ENCODE data around the gene SCN2A. TPM values are rescaled to one million over a fixed set of nuclear protein-coding genes. Genes with fewer than 3 reads are reported as not detected.

The SCN2A gene
- total and polyA plus RNA-seq, 2 donors (not counting 3 experiments of a cell fraction or from before 2014, with no cell fraction given): not detected

GRCh38 chr2:165203689-165204559 lies 35.3 kb upstream of the SCN2A start, which contains the start of gene SCN3A:
Gene SCN3A (minus strand): TSS chr2:165204050. CDS start chr2:165176394, 27,656 bp downstream.
- H4K20me1 ChIP-seq (replicated peaks; ENCODE audit: control insufficient read depth, extremely low read depth, insufficient read depth, low read length): no peaks in the 10 kb centered on the region
- H3K4me2 ChIP-seq (ENCODE audit: insufficient read depth, low read length): no peak within 1 kb of the TSS
- intact Hi-C loops (cut with micrococcal nuclease) (loop anchor here (1.0 to 5.0 kb wide), 3 partner anchors 188 to 467 kb away; no protein-coding TSS in a partner anchor), dilution Hi-C loops (cut with MboI; ENCODE audit: extremely low pct_ligation_motif_present, low sequenced_read_pairs) (no loop called here)
- ChIA-PET CTCF (interaction anchor here (0.6 to 7.3 kb wide), 66 partner anchors 8 to 1103 kb away, joined by 3 to 186 read pairs (median 3); partner anchors contain the start of genes COBLL1 and SCN2A), POLR2A (interaction anchor here (0.6 to 1.0 kb wide), 2 partner anchors 189 to 1451 kb away, joined by 3 read pairs; no protein-coding TSS in a partner anchor)
- no peaks in the 10 kb centered on the region for H3K79me2 ChIP-seq (ENCODE audit: control insufficient read depth, insufficient read depth, low read length)
- DNase-seq (ENCODE audit: low read depth, low spot score) (peak; percentile 55), FAIRE-seq (no peak)
- no peaks in the 10 kb centered on the region for H3K9me1 ChIP-seq (replicated peaks; ENCODE audit: control insufficient read depth, extremely low read depth, insufficient read depth, low read length)
- no peak within 1 kb of the TSS for H3K4me3 ChIP-seq (replicated peaks in 1 of 3; ENCODE audit: insufficient read depth in 1 of 3, low read depth in 1 of 3, low read length in 3 of 3)
- no TSS peak for BruUV-seq (replicated peaks)
- no peak within 1 kb of the TSS for H3K9ac ChIP-seq (replicated peaks; ENCODE audit: extremely low read depth, insufficient read depth, low read length)
- H3K36me3 ChIP-seq (ENCODE audit: control insufficient read depth in 2 of 2, extremely low read depth in 1 of 2, insufficient read depth in 2 of 2, low read length in 2 of 2): no peaks in the 10 kb centered on the region
- H2AFZ ChIP-seq (ENCODE audit: low read depth, low read length): no peak within 1 kb of the TSS
- H3K4me1 ChIP-seq (ENCODE audit: control insufficient read depth, extremely low read depth, insufficient read depth, low read length): no peaks in the 10 kb centered on the region
- no peak within 1 kb of the TSS for H3K27ac ChIP-seq (ENCODE audit: insufficient read depth, low read depth, low read length)
- H3K27me3 ChIP-seq (ENCODE audit: control insufficient read depth in 2 of 2, insufficient read depth in 2 of 2, low read length in 2 of 2): peaks cover 0 to 1% of the 10 kb centered on the region in 2 experiments
- TF ChIP-seq, protein P1, sequence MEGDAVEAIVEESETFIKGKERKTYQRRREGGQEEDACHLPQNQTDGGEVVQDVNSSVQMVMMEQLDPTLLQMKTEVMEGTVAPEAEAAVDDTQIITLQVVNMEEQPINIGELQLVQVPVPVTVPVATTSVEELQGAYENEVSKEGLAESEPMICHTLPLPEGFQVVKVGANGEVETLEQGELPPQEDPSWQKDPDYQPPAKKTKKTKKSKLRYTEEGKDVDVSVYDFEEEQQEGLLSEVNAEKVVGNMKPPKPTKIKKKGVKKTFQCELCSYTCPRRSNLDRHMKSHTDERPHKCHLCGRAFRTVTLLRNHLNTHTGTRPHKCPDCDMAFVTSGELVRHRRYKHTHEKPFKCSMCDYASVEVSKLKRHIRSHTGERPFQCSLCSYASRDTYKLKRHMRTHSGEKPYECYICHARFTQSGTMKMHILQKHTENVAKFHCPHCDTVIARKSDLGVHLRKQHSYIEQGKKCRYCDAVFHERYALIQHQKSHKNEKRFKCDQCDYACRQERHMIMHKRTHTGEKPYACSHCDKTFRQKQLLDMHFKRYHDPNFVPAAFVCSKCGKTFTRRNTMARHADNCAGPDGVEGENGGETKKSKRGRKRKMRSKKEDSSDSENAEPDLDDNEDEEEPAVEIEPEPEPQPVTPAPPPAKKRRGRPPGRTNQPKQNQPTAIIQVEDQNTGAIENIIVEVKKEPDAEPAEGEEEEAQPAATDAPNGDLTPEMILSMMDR (IDR thresholded peaks at IDR 0.05; ENCODE audit: extremely low read depth in 1 of 2, insufficient read depth in 1 of 2, low read depth in 1 of 2, low read length in 2 of 2): peak; percentile 65 to 69
- TF ChIP-seq GATA2 (IDR thresholded peaks at IDR 0.05; ENCODE audit: insufficient read depth, insufficient read length, low read depth, low read length) (no peak), POLR2A (IDR thresholded peaks at IDR 0.05; ENCODE audit: low read depth, low read length) (no peak), MYC (IDR thresholded peaks at IDR 0.05; ENCODE audit: low read depth, low read length) (no peak), MAX (IDR thresholded peaks at IDR 0.05; ENCODE audit: insufficient read depth, insufficient read length) (no peak), FOS (IDR thresholded peaks at IDR 0.05; ENCODE audit: borderline replicate concordance, insufficient read depth, low read length) (no peak), EZH2 (IDR thresholded peaks at IDR 0.05; ENCODE audit: borderline replicate concordance, low read depth, low read length, severe bottlenecking) (no peak)
- no peaks in the 10 kb centered on the region for H3K9me3 ChIP-seq (replicated peaks; ENCODE audit: control insufficient read depth, insufficient read depth, low read length)
